C4-2B (cell line): ENCODE results near the gene NF1.

Experiments
- ZFX ChIP-seq: fragments of 450-650 bp; IDR thresholded peaks from 2 replicates; pipeline ENCODE4 v1.6.1; 2017
- TF ChIP-seq, protein P1 (sequence below): fragments of 450-650 bp; conservative IDR thresholded peaks from 2 replicates; pipeline ENCODE4 v1.5.1; 2017; ENCODE audit warnings: mild to moderate bottlenecking

DNA sequence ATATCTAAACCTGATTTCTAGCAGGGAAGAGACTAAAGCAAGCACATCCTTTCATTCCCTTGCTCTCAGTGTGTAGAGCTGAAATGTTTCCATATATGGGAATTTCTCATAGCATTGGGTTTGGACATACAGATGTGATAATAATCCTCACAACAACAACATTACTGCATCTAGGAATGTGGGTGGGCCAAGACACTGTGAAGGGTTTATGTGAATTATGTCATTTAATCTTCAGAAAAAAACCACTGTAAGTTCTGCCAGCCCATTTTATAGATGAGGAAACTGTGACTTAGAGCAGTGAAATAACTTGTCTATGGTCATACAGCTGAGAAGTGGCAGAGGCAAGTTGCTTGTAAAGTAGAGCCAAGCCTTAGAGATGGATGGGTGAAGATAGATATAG lies 197.0 kb downstream of the NF1 start:
- TF ChIP-seq, protein P1, sequence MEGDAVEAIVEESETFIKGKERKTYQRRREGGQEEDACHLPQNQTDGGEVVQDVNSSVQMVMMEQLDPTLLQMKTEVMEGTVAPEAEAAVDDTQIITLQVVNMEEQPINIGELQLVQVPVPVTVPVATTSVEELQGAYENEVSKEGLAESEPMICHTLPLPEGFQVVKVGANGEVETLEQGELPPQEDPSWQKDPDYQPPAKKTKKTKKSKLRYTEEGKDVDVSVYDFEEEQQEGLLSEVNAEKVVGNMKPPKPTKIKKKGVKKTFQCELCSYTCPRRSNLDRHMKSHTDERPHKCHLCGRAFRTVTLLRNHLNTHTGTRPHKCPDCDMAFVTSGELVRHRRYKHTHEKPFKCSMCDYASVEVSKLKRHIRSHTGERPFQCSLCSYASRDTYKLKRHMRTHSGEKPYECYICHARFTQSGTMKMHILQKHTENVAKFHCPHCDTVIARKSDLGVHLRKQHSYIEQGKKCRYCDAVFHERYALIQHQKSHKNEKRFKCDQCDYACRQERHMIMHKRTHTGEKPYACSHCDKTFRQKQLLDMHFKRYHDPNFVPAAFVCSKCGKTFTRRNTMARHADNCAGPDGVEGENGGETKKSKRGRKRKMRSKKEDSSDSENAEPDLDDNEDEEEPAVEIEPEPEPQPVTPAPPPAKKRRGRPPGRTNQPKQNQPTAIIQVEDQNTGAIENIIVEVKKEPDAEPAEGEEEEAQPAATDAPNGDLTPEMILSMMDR: no peak
- TF ChIP-seq ZFX: no peak
